K562 (cell line): Measurements from ENCODE around the gene PLA2G4D. TPM values are rescaled to one million over a fixed set of nuclear protein-coding genes. Genes with fewer than 3 reads are reported as not detected.

Experiments used
- ATAC-seq: fragments of 200-7000 bp; cut with Tn5 transposase; 3 replicates; pipeline ENCODE4 v1.9.1; 2020; ENCODE audit warnings: moderate library complexity
- BruUV-seq: library from RNA; stranded (reverse); fragments of 400-500 nt; replicated peaks from 2 replicates; lab custom pipeline; 2021; lab: Mats Ljungman, UMichigan
- CTCF ChIA-PET: fragments of 300-600 bp; formaldehyde crosslinking; extraction: SDS; loops from one replicate; lab custom pipeline; 2021; ENCODE audit warnings: low intra/inter-chr PET ratio; lab: Yijun Ruan, JAX
- POLR2A ChIA-PET: fragments of 300-600, 350-650 bp; sonication (Branson Sonifier 250); formaldehyde crosslinking; extraction: SDS; loops from one replicate; lab custom pipeline; 2021; ENCODE audit warnings: antibody characterized with exemption, inconsistent platforms; lab: Yijun Ruan, JAX
- DNase-seq, 4 experiments: peaks; one replicate each; pipeline versions ENCODE4 v3.0.0 to v3.0.0-alpha.2; 2011 to 2018; ENCODE audit warnings: low spot score in 3 of 4, mixed read lengths in 3 of 4; ENCODE audit errors: extremely low read depth in 1 of 4
- FAIRE-seq: peaks from 2 replicates; lab custom pipeline; 2011; peaks lifted over from hg19 to GRCh38; lab: Jason Lieb, UNC
- H2AFZ ChIP-seq: 2 replicates; pipeline ENCODE4 v1.6.0; 2011; ENCODE audit warnings: low read depth, low read length, control low read depth, inconsistent platforms
- H3K27ac ChIP-seq: fragments of 200-600 bp; 3 replicates; pipeline ENCODE4 v1.8.0; 2011; ENCODE audit warnings: low read depth, mild to moderate bottlenecking, control low read depth, inconsistent platforms, low read length, moderate library complexity, mixed read lengths; ENCODE audit errors: extremely low read depth
- H3K27me3 ChIP-seq, 2 experiments: fragments of 300-600 bp in 1 of 2; 2 replicates in 1 of 2; 3 replicates in 1 of 2; pipeline versions ENCODE4 v1.6.0 to v1.8.0; 2011; ENCODE audit warnings: inconsistent platforms in 2 of 2, low read length in 2 of 2, mild to moderate bottlenecking in 1 of 2, mixed read lengths in 1 of 2, moderate library complexity in 1 of 2; ENCODE audit not compliant: control insufficient read depth in 2 of 2, insufficient read depth in 2 of 2
- H3K36me3 ChIP-seq: fragments of 300-600 bp; 3 replicates; pipeline ENCODE4 v1.8.0; 2011; ENCODE audit warnings: mild to moderate bottlenecking, low read length, inconsistent platforms; ENCODE audit not compliant: control insufficient read depth, insufficient read depth
- H3K4me1 ChIP-seq, 2 experiments: fragments of 200-600 bp in 1 of 2; replicated peaks in 1 of 2; 2 replicates in 1 of 2; 3 replicates in 1 of 2; pipeline versions ENCODE4 v1.5.1 to v1.8.0; 2011; ENCODE audit warnings: inconsistent platforms in 2 of 2, low read length in 2 of 2, mild to moderate bottlenecking in 1 of 2, mixed read lengths in 1 of 2, moderate library complexity in 1 of 2; ENCODE audit not compliant: control insufficient read depth in 2 of 2, insufficient read depth in 2 of 2
- H3K4me2 ChIP-seq: 2 replicates; pipeline ENCODE4 v1.6.1; 2011; ENCODE audit warnings: low read length, control low read depth, inconsistent platforms, mixed read lengths; ENCODE audit not compliant: insufficient read depth
- H3K4me3 ChIP-seq: fragments of 200-600 bp; sonication (generic), shearing (Covaris generic); 2 replicates; pipeline ENCODE4 v1.5.1; 2016; ENCODE audit warnings: control low read depth, inconsistent platforms
- H3K79me2 ChIP-seq: fragments of 200-600 bp; 3 replicates; pipeline ENCODE4 v1.8.0; 2011; ENCODE audit warnings: low read length, inconsistent platforms; ENCODE audit not compliant: control insufficient read depth, insufficient read depth
- H3K9ac ChIP-seq, 2 experiments: 2 replicates each; pipeline versions ENCODE4 v1.6.0 to v1.6.1; 2011; ENCODE audit warnings: low read depth in 2 of 2, low read length in 2 of 2, control low read depth in 1 of 2, inconsistent platforms in 1 of 2, mild to moderate bottlenecking in 1 of 2, mixed read lengths in 1 of 2; ENCODE audit not compliant: insufficient read depth in 1 of 2
- H3K9me1 ChIP-seq: one replicate; pipeline ENCODE4 v1.6.0; 2011; ENCODE audit warnings: inconsistent platforms, mild to moderate bottlenecking, low read length, moderate library complexity; ENCODE audit not compliant: control insufficient read depth, insufficient read depth
- H3K9me3 ChIP-seq: replicated peaks from 2 replicates; pipeline ENCODE4 v1.5.1; 2011; ENCODE audit warnings: low read depth, low read length, inconsistent platforms; ENCODE audit not compliant: control insufficient read depth, insufficient read depth
- H4K20me1 ChIP-seq: replicated peaks from 2 replicates; pipeline ENCODE4 v1.6.1; 2011; ENCODE audit warnings: low read length, inconsistent platforms, mixed read lengths; ENCODE audit not compliant: control insufficient read depth, insufficient read depth
- EWSR1 ChIP-seq: fragments of 450-650 bp; IDR thresholded peaks from 2 replicates; pipeline ENCODE4 v1.6.1; 2018; ENCODE audit warnings: borderline replicate concordance, mild to moderate bottlenecking, low read depth, moderate library complexity; ENCODE audit not compliant: partially characterized antibody
- GABPA ChIP-seq: fragments of 200-800 bp; sonication (Bioruptor generic); conservative IDR thresholded peaks from 2 replicates; pipeline ENCODE4 v1.6.1; 2016; ENCODE audit warnings: low read depth, missing genetic modification characterization, missing compliant biosample characterization
- HOXB6 ChIP-seq: fragments of 250-450 bp; sonication (Bioruptor Pico); IDR thresholded peaks from 2 replicates; pipeline ENCODE4 v1.5.1; 2022; ENCODE audit warnings: mild to moderate bottlenecking, borderline replicate concordance
- KAT8 ChIP-seq: fragments of 450-650 bp; IDR thresholded peaks from 2 replicates; pipeline ENCODE4 v1.6.1; 2016; ENCODE audit warnings: low read depth, mild to moderate bottlenecking
- KLF6 ChIP-seq: fragments of 250-450 bp; sonication (Bioruptor Pico); IDR thresholded peaks from 2 replicates; pipeline ENCODE4 v1.4.0; 2020; ENCODE audit warnings: mild to moderate bottlenecking, moderate library complexity, borderline replicate concordance
- PURB ChIP-seq: sonication (generic); formaldehyde crosslinking; IDR thresholded peaks from 2 replicates; pipeline ENCODE4 v1.9.0; 2021; ENCODE audit warnings: low read depth, mild to moderate bottlenecking, missing genetic modification reagents
- ZNF589 ChIP-seq: fragments of 200-800 bp; sonication (Bioruptor generic); IDR thresholded peaks from 2 replicates; pipeline ENCODE4 v1.6.1; 2016; ENCODE audit warnings: low read depth, missing genetic modification characterization, missing compliant biosample characterization
- WGBS: fragments of 100-300 bp; shearing (Covaris generic); methylation state at CpG from one replicate; pipeline ENCODE4 v1.1.6; 2016; ENCODE audit warnings: low coverage, mixed read lengths; ENCODE audit not compliant: insufficient coverage; ENCODE audit errors: missing lambda C conversion rate; 5-methylcytosine and 5-hydroxymethylcytosine counted together
- in situ Hi-C: fragments of 300-500 bp; cut with MboI; formaldehyde crosslinking; loops from 4 replicates; pipeline ENCODE4 v1.15.0; 2018; ENCODE audit warnings: inconsistent platforms, mixed read lengths
- intact Hi-C: fragments of 100-400 bp; cut with micrococcal nuclease; formaldehyde crosslinking; loops from 2 replicates; pipeline ENCODE4 v1.14.2; 2022
- polyA plus RNA-seq, 8 experiments: library from polyadenylated mRNA; depleted of rRNA in 4 of 8; stranded (reverse) in 5 of 8; unstranded in 3 of 8; fragments of >200 nt; fragmentation: Nextera tagmentation in 2 of 8; fragmentation: Illumina TruSeq in 1 of 8; extraction: Ambion mirVana in 2 of 8; extraction: Trizol in 1 of 8; gene quantifications; 2 replicates each; pipeline versions ENCODE4 v1.2.1 to v1.2.3, GENCODE V29; 2011 to 2014; ENCODE audit warnings: inconsistent platforms in 1 of 8, missing spikeins in 1 of 8
- total RNA-seq, 7 experiments: library from RNA; depleted of rRNA in 6 of 7; stranded (reverse); fragments of >200 nt in 6 of 7; fragmentation: Illumina TruSeq in 2 of 7; extraction: Trizol in 2 of 7; gene quantifications; 2 replicates each; pipeline versions ENCODE4 v1.2.1 to v1.2.3, GENCODE V29; 2011 to 2021; ENCODE audit warnings: low replicate concordance in 1 of 7
- TF ChIP-seq, protein P1 (sequence below): sonication (generic); formaldehyde crosslinking; IDR thresholded peaks from 2 replicates; pipeline ENCODE4 v1.8.1; 2023; ENCODE audit warnings: mild to moderate bottlenecking, missing genetic modification reagents, moderate library complexity
- TF ChIP-seq, protein P2 (sequence below): fragments of 450-650 bp; formaldehyde crosslinking; IDR thresholded peaks from 2 replicates; pipeline ENCODE4 v1.4.0; 2022; ENCODE audit warnings: missing genetic modification characterization
- TF ChIP-seq, protein P3 (sequence below): IDR thresholded peaks from 2 replicates; pipeline ENCODE4 v1.6.1; 2011; ENCODE audit not compliant: insufficient read length; ENCODE audit errors: extremely low read depth

Gene PLA2G4D
- total and polyA plus RNA-seq, 9 of the 15 experiments (the other 6 are each of a cell fraction or from before 2014, with no cell fraction given) = 0.04 TPM; not detected in 8

DNA sequence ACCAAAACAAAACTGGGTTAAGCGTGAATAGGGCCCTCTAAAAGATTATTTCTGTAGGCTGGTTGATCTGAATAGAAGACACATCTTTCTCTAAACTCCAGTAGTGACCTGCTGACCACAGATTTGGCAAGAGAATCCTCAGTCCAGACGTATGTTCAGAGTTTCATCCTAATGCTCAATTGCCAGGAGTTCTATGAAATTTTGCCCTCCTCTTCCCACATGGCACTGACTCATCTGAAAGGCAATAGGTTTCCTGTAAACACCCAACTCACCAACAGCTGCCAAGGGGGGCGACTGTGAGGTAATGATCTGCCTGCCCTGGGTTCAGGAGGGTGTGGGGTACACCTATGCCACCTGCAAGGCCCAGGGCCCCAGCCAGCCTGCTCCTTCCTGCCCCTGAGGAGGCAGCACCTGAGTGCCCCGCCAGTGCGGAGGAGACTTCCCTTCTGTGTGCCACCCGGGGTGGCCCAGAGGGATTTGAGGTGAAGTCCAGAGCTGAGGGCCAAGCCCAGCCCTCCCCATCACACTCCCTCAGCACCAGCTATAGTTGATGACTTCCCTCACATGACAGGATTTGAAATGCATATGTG is 8.4 kb upstream of the PLA2G4D start:
- WGBS = 3% methylated on average over 6 of the region's 6 CpGs
- ChIA-PET CTCF (no interaction called here), POLR2A (no interaction called here)
- FAIRE-seq (no peak), ATAC-seq (no peak), DNase-seq (no peak)
- H3K9me3 ChIP-seq = no peaks in the 10 kb centered on the region
- TF ChIP-seq KAT8 (no peak), EWSR1 (no peak), PURB (CRISPR knock-in tag) (no peak), KLF6 (CRISPR knock-in tag) (no peak), GABPA (tag) (no peak), ZNF589 (CRISPR knock-in tag) (no peak), HOXB6 (CRISPR knock-in tag) (no peak)
- TF ChIP-seq, protein P1, sequence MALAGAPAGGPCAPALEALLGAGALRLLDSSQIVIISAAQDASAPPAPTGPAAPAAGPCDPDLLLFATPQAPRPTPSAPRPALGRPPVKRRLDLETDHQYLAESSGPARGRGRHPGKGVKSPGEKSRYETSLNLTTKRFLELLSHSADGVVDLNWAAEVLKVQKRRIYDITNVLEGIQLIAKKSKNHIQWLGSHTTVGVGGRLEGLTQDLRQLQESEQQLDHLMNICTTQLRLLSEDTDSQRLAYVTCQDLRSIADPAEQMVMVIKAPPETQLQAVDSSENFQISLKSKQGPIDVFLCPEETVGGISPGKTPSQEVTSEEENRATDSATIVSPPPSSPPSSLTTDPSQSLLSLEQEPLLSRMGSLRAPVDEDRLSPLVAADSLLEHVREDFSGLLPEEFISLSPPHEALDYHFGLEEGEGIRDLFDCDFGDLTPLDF (CRISPR knock-in tag) = no peak
- TF ChIP-seq, protein P2, sequence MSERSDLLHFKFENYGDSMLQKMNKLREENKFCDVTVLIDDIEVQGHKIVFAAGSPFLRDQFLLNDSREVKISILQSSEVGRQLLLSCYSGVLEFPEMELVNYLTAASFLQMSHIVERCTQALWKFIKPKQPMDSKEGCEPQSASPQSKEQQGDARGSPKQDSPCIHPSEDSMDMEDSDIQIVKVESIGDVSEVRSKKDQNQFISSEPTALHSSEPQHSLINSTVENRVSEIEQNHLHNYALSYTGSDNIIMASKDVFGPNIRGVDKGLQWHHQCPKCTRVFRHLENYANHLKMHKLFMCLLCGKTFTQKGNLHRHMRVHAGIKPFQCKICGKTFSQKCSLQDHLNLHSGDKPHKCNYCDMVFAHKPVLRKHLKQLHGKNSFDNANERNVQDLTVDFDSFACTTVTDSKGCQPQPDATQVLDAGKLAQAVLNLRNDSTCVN (CRISPR knock-in tag) = no peak
- TF ChIP-seq, protein P3, sequence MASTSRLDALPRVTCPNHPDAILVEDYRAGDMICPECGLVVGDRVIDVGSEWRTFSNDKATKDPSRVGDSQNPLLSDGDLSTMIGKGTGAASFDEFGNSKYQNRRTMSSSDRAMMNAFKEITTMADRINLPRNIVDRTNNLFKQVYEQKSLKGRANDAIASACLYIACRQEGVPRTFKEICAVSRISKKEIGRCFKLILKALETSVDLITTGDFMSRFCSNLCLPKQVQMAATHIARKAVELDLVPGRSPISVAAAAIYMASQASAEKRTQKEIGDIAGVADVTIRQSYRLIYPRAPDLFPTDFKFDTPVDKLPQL = no peak
- BruUV-seq = no TSS peak
- H3K27ac ChIP-seq = no peak overlapping the region
- no peak overlapping the region for H3K4me2 ChIP-seq
- H3K9me1 ChIP-seq = no peaks in the 10 kb centered on the region
- intact Hi-C loops = no loop called here
- peaks cover 21 to 41% of the 10 kb centered on the region in 2 experiments for H3K27me3 ChIP-seq
- H3K79me2 ChIP-seq = no peaks in the 10 kb centered on the region
- H2AFZ ChIP-seq = no peak overlapping the region
- in situ Hi-C loops = no loop called here
- H3K4me3 ChIP-seq = no peak overlapping the region
- H3K36me3 ChIP-seq = no peaks in the 10 kb centered on the region
- H3K9ac ChIP-seq = no peak overlapping the region
- no peaks in the 10 kb centered on the region; a peak in 1 of 5 replicates for H3K4me1 ChIP-seq
- H4K20me1 ChIP-seq = no peaks in the 10 kb centered on the region
